NT2/D1 (cell line): ENCODE data around the gene PEX26.
"Not testable (repeated sequence)": the region's sequence is repeated elsewhere in the genome, so short reads cannot be mapped to it uniquely, and the experiment has no call there.

Source experiments
- DNase-seq: peaks from one replicate; pipeline ENCODE4 v3.0.0-alpha.2; 2011; ENCODE audit warnings: low read depth, low spot score
- H3K27me3 ChIP-seq: 2 replicates; pipeline ENCODE4 v1.6.0; 2011; ENCODE audit warnings: mild to moderate bottlenecking; ENCODE audit not compliant: insufficient read length, insufficient read depth
- H3K36me3 ChIP-seq: 2 replicates; pipeline ENCODE4 v1.6.1; 2011; ENCODE audit warnings: mild to moderate bottlenecking, low read length, mixed read lengths; ENCODE audit not compliant: insufficient read depth, insufficient read length
- H3K4me1 ChIP-seq: 2 replicates; pipeline ENCODE4 v1.5.1; 2011; ENCODE audit not compliant: insufficient read depth, insufficient read length
- H3K4me3 ChIP-seq: 2 replicates; pipeline ENCODE4 v1.5.1; 2011; ENCODE audit warnings: low read depth; ENCODE audit not compliant: insufficient read length
- H3K9ac ChIP-seq: 2 replicates; pipeline ENCODE4 v1.6.0; 2011; ENCODE audit warnings: low read depth; ENCODE audit not compliant: insufficient read length
- H3K9me3 ChIP-seq: 2 replicates; pipeline ENCODE4 v1.5.1; 2011; ENCODE audit warnings: mild to moderate bottlenecking, low read length; ENCODE audit not compliant: insufficient read depth
- SUZ12 ChIP-seq: IDR thresholded peaks from 2 replicates; pipeline ENCODE4 v1.6.1; 2011; ENCODE audit not compliant: insufficient read length, insufficient read depth; ENCODE audit errors: extremely low read depth
- YY1 ChIP-seq: IDR thresholded peaks from 2 replicates; pipeline ENCODE4 v1.6.1; 2011; ENCODE audit not compliant: insufficient read length, insufficient read depth
- ZNF274 ChIP-seq: IDR thresholded peaks from 2 replicates; pipeline ENCODE4 v1.6.1; 2011; ENCODE audit warnings: mild to moderate bottlenecking, low read depth, low read length

Gene PEX26

GRCh38 chr22:18034076-18034475 is 43.7 kb upstream of the PEX26 start:
- no peak overlapping the region for H3K9ac ChIP-seq
- no peak for DNase-seq
- H3K27me3 ChIP-seq: no peaks in the 10 kb centered on the region
- TF ChIP-seq ZNF274 (no peak), YY1 (no peak)
- H3K9me3 ChIP-seq: no peaks in the 10 kb centered on the region
- H3K4me1 ChIP-seq: peaks cover 6% of the 10 kb centered on the region
- H3K4me3 ChIP-seq: no peak overlapping the region
- H3K36me3 ChIP-seq: no peaks in the 10 kb centered on the region

GRCh38 chr22:18035751-18036150 is 42.0 kb upstream of the PEX26 start:
- Histone ChIP-seq H3K4me1 (peaks cover 6% of the 10 kb centered on the region), H3K36me3 (no peaks in the 10 kb centered on the region), H3K9ac (no peak overlapping the region), H3K4me3 (no peak overlapping the region), H3K27me3 (no peaks in the 10 kb centered on the region), H3K9me3 (no peaks in the 10 kb centered on the region)
- TF ChIP-seq SUZ12: no peak
- TF ChIP-seq YY1: no peak
- no peak for TF ChIP-seq ZNF274
- DNase-seq: no peak

- not testable (repeated sequence) for H3K36me3 ChIP-seq, H3K27me3 ChIP-seq, H3K9ac ChIP-seq, H3K9me3 ChIP-seq, H3K4me1 ChIP-seq, DNase-seq, H3K4me3 ChIP-seq
Observed at GRCh38 chr22:18040898-18041297, 36.9 kb upstream of the PEX26 start.

GRCh38 chr22:18042685-18043084 is 35.1 kb upstream of the PEX26 start:
- no peak overlapping the region for H3K4me3 ChIP-seq
- DNase-seq: no peak
- no peaks in the 10 kb centered on the region; the same call in 1 of the 2 replicates for H3K9me3 ChIP-seq
- TF ChIP-seq ZNF274 (no peak), SUZ12 (no peak), YY1 (no peak)
- H3K36me3 ChIP-seq: no peaks in the 10 kb centered on the region
- H3K4me1 ChIP-seq: no peaks in the 10 kb centered on the region
- no peak overlapping the region for H3K9ac ChIP-seq
- no peaks in the 10 kb centered on the region for H3K27me3 ChIP-seq

GRCh38 chr22:18044548-18045271 is 33.1 kb upstream of the PEX26 start:
- TF ChIP-seq SUZ12 (no peak), YY1 (no peak), ZNF274 (no peak)
- Histone ChIP-seq H3K36me3 (no peaks in the 10 kb centered on the region), H3K4me1 (no peaks in the 10 kb centered on the region), H3K4me3 (no peak overlapping the region), H3K9me3 (no peaks in the 10 kb centered on the region; the same call in 1 of the 2 replicates), H3K27me3 (no peaks in the 10 kb centered on the region), H3K9ac (no peak overlapping the region)
- no peak for DNase-seq

GRCh38 chr22:18045794-18046193 is 32.0 kb upstream of the PEX26 start:
- H3K4me3 ChIP-seq: no peak overlapping the region
- H3K4me1 ChIP-seq: no peaks in the 10 kb centered on the region
- H3K9ac ChIP-seq: no peak overlapping the region
- no peak for DNase-seq
- TF ChIP-seq ZNF274: no peak
- no peak for TF ChIP-seq YY1
- no peak for TF ChIP-seq SUZ12
- H3K36me3 ChIP-seq: no peaks in the 10 kb centered on the region
- no peaks in the 10 kb centered on the region; the same call in 1 of the 2 replicates for H3K9me3 ChIP-seq
- no peaks in the 10 kb centered on the region for H3K27me3 ChIP-seq

- H3K9me3 ChIP-seq: no peaks in the 10 kb centered on the region
- no peaks in the 10 kb centered on the region for H3K27me3 ChIP-seq
- H3K4me3 ChIP-seq: no peak overlapping the region
- H3K4me1 ChIP-seq: no peaks in the 10 kb centered on the region
- TF ChIP-seq ZNF274 (no peak), SUZ12 (no peak), YY1 (no peak)
- H3K36me3 ChIP-seq: no peaks in the 10 kb centered on the region
- no peak overlapping the region for H3K9ac ChIP-seq
- no peak for DNase-seq
Observed at GRCh38 chr22:18048041-18048440, 29.7 kb upstream of the PEX26 start.
